Mucosa of descending colon (tissue), 3 donors: ENCODE measurements around the gene SYCP2. TPM values are rescaled to one million over a fixed set of nuclear protein-coding genes. Genes with fewer than 3 reads are reported as not detected.

Experiments
- ATAC-seq: fragments of 200-7000 bp; cut with Tn5 transposase; one replicate; pipeline ENCODE4 v1.9.1; 2020; ENCODE audit warnings: mild to moderate bottlenecking, moderate library complexity
- DNase-seq, 3 donors: peaks; one replicate each; pipeline ENCODE4 v3.0.0-alpha.2; 2020
- H3K36me3 ChIP-seq: fragments of 200-600 bp; one replicate; pipeline ENCODE4 v1.8.0; 2021; ENCODE audit warnings: low read depth, mild to moderate bottlenecking
- H3K4me1 ChIP-seq: fragments of 200-600 bp; one replicate; pipeline ENCODE4 v1.8.0; 2021; ENCODE audit warnings: low read depth, mild to moderate bottlenecking
- H3K4me3 ChIP-seq: fragments of 200-600 bp; one replicate; pipeline ENCODE4 v1.8.0; 2021; ENCODE audit warnings: mild to moderate bottlenecking
- H3K9me3 ChIP-seq: fragments of 200-600 bp; one replicate; pipeline ENCODE4 v1.8.0; 2021; ENCODE audit warnings: mild to moderate bottlenecking
- CTCF ChIP-seq: fragments of 200-600 bp; IDR thresholded peaks from one replicate; pipeline ENCODE4 v1.8.0; 2022; ENCODE audit warnings: antibody characterized with exemption, mild to moderate bottlenecking
- intact Hi-C, 2 donors: fragments of 100-400 bp; cut with DNase I in 1 of 2; cut with micrococcal nuclease in 1 of 2; formaldehyde crosslinking; loops; one replicate each; pipeline versions ENCODE4 v1.11.0 to v1.11.1; 2022; cut with DNase I, micrococcal nuclease
- total RNA-seq, 3 donors: library from RNA; stranded (reverse); fragmentation: NEBNext Ultra II Directional in 2 of 3; extraction: Animal tissue kit (Norgen Biotek cat#: 25700) in 2 of 3; gene quantifications; one replicate each; pipeline versions ENCODE4 v1.2.1 to v1.2.4, GENCODE V29; 2021 to 2023
- donor health status: DM: no; HTN: no; CAD: no; lungs with moderate emphysema.
- donor health status: DM: no; HTN: no; CAD: no.
- donor health status: DM: no; HTN: yes; CAD: no.

SYCP2 gene
- total RNA-seq, 3 donors from 2014 or later = 0.78 to 1.6 (median 1.3) TPM

GRCh38 chr20:59931511-59932312, 1.7 kb downstream of the SYCP2 start:
- H3K4me1 ChIP-seq = peaks cover 2% of the 10 kb centered on the region
- no peaks in the 10 kb centered on the region for H3K9me3 ChIP-seq
- DNase-seq (no peak), ATAC-seq (no peak)
- no peak for TF ChIP-seq CTCF
- intact Hi-C loops = no loop called here
- no peak overlapping the region for H3K4me3 ChIP-seq
- no peaks in the 10 kb centered on the region for H3K36me3 ChIP-seq

GRCh38 chr20:59925899-59926298, 7.5 kb downstream of the SYCP2 start:
- ATAC-seq = peak; percentile 82
- Histone ChIP-seq H3K4me3 (no peak overlapping the region), H3K4me1 (peaks cover 8% of the 10 kb centered on the region), H3K36me3 (no peaks in the 10 kb centered on the region), H3K9me3 (no peaks in the 10 kb centered on the region)
- no peak for TF ChIP-seq CTCF
- intact Hi-C loops = no loop called here
- DNase-seq = no peak

- peaks cover 8% of the 10 kb centered on the region for H3K4me1 ChIP-seq
- intact Hi-C loops = no loop called here
- DNase-seq = no peak
- H3K4me3 ChIP-seq = no peak overlapping the region
- no peaks in the 10 kb centered on the region for H3K9me3 ChIP-seq
- ATAC-seq = no peak
- H3K36me3 ChIP-seq = no peaks in the 10 kb centered on the region
- TF ChIP-seq CTCF = no peak
Measured at GRCh38 chr20:59925359-59925758, 8.1 kb downstream of the SYCP2 start.

- H3K4me1 ChIP-seq = peaks cover 8% of the 10 kb centered on the region
- intact Hi-C loops = no loop called here
- DNase-seq (no peak), ATAC-seq (no peak)
- no peaks in the 10 kb centered on the region for H3K9me3 ChIP-seq
- no peak overlapping the region for H3K4me3 ChIP-seq
- no peaks in the 10 kb centered on the region for H3K36me3 ChIP-seq
- TF ChIP-seq CTCF = no peak
Measured at GRCh38 chr20:59923514-59923913, 9.9 kb downstream of the SYCP2 start.

- no peaks in the 10 kb centered on the region for H3K9me3 ChIP-seq
- no peak overlapping the region for H3K4me3 ChIP-seq
- ATAC-seq = no peak
- H3K4me1 ChIP-seq = peaks cover 8% of the 10 kb centered on the region
- H3K36me3 ChIP-seq = no peaks in the 10 kb centered on the region
- intact Hi-C loops = no loop called here
- no peak for DNase-seq
- TF ChIP-seq CTCF = no peak
Measured at GRCh38 chr20:59920944-59921343, 12.5 kb downstream of the SYCP2 start.
